Colon (tissue), 2 donors: ENCODE results near the gene ST6GALNAC4.

ENCODE experiments used
- FAIRE-seq: peaks from 2 replicates; lab custom pipeline; 2012; peaks lifted over from hg19 to GRCh38; lab: Jason Lieb, UNC
- donor health status: control.
- donor health status: control.

Gene ST6GALNAC4

DNA sequence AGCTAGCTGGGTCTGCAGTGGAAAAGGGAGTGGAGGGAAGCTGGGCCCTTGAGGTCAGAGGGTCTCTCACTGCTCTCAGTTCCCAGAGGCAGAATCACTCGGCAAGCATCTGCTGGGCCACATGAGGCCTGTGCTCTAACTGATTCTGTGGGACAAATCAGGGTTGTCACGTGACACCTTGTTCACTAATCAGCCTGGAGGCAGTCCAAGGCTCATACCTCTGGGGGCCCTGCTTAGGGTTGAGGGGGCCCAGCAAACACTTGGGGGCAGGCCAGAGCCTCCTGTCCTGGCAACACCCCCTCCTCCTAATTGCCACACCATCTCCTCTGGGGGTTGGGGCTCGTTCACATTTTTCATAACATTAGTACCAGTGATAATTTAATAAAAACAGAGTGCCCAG is 29.9 kb upstream of the ST6GALNAC4 start:
- FAIRE-seq = no peak

DNA sequence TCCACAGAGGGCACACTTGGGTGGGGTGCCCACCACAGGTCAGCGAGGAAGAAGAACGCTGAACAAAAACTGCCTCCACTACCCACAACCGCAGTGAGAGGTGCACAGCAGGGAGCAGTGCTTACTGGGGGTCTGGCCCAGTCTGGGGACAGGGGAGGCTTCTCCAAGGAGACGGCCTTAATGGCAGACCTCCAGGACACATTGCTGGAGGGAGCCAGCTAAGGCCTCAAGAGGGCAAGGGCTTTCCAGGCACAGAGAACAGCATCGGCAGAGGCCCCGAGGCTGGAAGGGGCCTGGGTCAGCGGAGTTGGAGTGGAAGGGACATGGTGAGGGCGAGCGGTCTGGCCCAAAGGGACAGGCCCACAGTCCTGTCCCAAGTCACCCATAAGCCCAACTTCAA is 29.1 kb upstream of the ST6GALNAC4 start:
- no peak for FAIRE-seq

DNA sequence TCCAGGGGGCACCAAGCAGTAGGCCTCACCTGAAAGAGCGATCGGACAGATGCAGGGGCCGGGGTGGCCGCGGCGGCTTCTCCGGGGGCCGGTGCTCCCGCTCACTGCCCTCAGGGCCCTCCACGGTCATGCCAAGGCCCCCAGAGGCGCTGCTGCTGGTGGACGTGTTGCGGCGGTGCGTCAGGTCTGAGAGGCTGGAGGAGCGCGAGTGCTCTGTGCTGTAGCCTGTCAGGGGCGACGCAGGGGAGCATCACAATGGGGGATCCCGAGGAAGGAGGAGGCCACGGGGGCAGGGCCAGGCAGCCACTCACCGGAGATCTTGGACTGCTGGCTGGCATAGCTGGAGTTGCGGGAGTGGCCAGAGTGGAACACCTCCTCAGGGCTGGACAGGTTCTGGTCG is 28.5 kb upstream of the ST6GALNAC4 start:
- no peak for FAIRE-seq

DNA sequence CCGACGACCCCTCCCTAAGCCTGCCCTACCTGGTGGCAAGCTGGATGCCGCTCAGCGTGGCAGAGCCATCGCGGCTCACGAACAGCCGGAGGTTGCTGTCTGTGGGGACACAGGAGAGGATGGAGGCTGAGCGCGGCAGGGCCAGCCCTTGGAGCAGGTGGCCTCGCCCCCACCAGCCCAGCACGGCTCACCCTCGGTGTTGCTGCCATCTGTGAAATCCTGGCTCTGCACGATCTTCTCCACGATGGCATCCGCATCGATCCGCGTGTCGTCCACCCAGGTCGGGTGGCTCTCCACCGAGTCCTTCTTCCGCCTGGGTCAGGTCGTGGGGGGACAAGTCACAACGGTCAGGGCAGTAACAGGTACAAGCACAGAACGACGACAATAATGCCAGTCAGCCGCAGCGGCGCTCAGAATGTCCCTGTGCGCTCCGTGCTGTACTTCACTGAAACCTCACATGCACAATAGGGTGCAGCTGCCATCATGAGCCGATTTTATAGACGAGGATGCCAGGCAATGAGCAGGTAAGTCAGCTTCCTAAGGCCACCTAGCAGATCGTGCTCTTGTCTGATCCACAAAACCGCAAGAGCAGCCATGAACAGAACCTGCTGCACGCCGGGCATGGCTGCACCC is 27.9 kb upstream of the ST6GALNAC4 start:
- no peak for FAIRE-seq

DNA sequence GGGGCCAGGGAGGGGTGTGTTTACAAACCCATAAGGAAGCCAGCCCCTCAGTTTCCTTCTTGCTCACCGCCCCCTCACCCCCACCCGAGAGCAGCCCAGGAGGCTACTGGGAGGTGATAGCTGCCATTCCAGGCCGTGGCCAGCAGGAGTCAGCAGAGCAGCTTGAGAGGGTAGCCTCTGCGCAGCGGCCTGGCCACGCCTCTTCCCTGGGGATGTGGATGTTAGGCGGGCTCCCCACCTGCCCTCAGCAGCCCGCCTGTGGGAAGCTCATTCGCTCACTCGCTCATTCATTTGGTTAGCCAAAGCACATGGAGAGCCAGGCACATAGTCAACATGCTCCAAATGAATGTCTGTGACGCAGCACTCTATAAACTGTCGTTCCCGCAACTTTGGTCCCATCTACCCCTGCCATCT is 26.9 kb upstream of the ST6GALNAC4 start:
- no peak for FAIRE-seq

DNA sequence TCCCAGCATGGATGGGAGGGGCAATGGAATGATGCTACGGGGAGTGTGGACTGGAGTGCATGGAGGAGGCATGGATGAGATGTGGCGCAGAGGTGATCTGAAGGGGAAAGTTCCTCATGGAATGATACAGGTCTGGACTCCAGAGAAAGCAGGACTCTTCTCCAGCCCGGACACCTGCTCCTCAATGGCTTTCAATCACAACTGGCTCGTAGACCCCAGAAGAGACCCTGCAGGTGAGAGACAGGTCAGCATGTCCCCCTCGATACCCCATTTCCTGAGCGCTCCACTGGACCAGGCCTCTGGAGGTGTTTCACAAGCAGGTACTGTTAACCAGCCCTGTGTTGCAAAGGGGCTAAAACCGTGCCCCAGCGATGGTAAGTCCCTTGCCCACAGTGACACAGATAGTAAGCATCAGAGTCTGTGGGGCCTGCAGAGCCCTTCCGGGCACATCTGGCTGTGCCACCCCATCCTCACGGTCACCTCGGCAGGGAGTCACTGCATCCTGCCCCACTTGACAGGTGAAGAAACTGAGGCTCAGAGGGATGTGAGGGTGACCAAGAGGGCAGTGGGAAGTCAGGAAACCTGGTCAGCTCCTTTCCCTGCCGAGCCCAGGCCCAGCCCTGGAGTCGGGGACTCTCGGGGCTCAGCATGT is 26.3 kb upstream of the ST6GALNAC4 start:
- no peak for FAIRE-seq

DNA sequence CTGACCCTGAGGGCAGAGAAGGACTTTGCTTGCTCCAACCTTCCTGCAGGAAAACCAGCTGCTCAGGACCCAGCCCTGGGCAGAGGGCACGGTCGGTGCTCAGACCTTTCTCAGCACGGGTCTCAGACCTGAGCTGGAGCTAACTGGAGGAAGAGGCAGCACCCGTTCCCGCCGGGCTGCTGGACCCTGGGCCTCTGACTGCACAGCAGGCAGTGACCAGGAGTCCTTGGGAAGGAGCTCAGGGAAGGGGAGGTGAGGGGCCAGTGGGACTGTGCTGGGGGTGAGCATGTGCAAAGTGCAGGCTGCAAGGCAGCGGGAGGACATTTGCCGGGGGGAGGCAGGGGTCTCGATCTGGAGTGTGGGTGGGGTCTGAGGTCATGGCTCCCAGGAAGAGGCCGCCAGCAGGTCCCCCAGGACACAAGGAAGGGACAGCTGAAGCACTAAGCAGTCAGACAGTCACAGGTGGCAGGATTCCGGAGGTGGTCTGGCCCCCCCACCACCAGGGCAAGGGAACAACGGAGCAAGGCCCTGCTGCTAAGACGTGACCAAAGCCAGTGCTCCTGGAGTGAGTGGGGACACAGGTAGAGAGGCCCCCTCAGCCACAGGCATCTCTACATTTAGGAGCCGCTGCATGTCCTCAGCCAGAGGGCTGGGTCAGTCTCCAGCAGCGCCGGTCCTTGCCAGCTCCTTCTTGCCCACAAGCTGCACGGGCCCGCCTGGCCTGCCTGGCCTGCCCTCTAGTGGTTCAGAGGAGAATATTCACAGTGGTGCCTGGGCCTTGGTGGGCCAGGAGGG is 25.6 kb upstream of the ST6GALNAC4 start:
- FAIRE-seq = no peak

DNA sequence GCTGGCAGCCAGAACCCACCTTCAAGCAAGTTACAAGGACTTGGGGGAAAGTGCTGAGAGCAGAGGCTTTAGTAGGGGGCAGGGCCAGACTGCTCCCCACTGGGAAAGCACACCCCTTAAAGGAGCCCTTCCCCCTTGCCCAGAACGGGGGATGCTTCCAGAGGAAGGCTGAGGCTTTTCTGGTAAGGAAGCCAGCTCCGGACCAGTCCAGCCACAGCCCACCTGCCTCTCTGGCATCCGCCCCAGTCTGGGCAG is 25.0 kb upstream of the ST6GALNAC4 start:
- no peak for FAIRE-seq

DNA sequence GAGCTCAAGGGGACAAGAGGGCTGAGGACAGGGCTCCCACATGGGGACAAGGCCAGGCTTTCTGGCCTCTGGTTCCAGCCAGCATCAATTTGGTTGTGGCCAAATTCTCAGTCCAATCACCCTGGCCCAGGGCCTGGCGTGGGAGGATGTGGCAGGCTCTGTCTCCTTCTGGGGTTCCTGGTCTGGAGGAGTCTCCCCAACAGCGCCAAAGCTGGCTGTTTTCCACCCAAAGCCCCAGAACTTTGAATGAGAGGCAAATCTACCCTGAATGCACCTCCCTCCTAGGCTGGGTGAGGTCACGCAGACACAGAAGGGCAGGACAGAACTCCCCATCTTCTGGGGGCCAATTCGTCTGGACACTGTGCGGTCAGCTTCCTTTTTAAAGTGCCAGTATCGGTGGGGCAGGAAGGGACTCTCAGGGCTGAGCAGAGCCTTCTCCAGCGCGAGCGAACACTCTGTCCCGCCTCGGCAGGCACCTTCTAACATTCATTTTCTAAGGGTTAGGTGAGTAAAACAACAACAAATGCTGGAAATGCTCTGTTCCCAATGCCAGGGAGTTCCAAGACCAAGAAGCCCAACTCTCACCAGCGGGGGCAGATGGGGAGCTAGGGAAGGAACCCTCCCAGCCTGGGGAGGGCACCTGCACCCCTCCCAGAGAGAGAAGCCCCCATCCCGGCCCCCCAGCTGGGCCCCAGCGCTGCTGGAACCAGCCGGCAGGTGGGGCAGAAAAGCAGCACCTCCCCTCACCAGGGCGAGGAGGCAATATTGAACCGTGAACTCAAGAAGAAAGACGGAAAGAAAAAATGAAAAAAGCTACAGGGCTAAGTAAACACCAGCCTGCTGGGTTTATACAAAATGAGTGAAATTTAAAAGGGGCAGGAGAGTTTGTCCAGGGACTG is 24.5 kb upstream of the ST6GALNAC4 start:
- no peak for FAIRE-seq

DNA sequence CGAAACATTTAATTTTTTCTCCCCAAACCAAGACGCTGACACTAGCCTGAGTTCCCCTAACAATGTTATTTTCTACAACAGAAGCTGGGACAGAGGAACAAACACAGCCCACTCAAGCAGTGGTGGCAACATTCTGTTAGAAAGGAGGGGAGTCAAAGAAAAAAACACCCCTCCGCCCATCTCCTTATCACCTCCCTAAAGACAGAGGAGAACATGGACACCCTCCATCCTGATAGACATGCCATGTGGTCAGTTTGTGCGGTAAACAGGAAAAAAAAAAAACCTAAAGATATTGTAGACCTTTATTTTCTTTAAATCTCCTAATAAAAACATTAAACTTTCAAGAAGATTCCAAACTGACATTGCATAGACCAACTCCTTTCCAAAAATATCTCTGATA is 23.8 kb upstream of the ST6GALNAC4 start:
- no peak for FAIRE-seq

DNA sequence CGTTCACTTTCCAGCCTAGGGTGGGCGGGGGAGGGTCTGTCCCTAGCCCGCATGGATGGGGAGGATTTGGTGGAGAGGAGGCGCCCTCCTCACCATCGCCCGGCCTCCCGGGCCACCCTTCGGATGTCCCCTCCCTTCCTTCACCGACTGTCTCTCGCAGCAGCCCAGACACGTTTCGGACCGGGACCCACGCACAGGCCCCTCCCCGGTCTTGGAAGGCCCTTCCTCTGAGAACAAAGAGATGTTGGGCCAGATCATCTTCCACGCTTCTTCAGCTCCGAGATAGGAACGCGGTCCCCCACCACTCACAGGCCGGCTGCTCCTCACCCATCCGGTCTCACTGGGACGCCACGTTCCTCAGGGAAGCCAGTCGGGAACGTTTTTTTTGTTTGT is 21.5 kb upstream of the ST6GALNAC4 start:
- no peak for FAIRE-seq

DNA sequence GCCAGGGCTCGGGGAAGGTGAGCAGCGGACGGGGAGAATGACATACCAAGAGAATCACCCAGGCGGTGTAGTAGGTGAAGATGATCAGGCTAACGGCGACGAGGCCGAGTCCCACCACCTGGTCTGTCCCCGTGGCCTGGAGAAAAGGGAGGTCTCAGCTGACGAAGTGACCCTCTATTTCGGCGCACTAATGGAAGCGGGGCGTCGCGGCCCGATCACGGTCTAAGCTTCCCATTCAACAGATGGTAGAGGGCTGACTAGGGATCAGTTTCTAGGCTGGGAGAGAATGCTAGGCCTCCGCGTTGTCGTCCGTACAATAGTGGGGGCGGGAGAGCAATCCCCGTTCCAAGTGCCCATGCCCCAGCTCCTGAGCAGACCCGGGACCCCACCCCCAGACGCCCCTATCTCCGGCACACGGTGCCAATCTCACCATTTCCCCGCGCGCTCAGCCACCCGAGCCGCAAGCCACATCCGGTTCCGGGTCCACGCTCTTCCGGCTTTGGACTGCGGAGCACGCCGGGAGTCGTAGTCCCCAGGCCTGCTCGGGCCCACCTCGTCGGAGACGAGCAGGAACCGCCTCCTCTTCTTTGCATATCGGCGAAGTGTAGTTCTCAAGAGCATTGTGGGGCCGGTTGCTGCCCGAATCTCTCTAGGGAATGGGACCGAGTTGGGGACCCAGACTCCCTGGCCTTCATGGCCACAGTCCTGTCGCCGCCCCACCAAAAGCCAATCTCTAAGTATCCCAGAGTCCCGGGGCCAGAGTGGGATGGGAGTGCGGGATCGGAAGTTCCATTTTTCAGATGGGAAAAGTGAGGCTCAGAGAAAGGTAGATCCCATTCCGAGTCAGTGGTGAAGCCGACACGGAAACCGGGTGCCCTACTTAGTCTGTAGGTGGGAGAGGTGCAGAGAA is 20.8 kb upstream of the ST6GALNAC4 start, which contains the start of gene DPM2:
Gene DPM2 (minus strand): TSS at position 467 of the 910 bp plus-strand sequence. CDS start 34 bp downstream, at position 433.
- no peak for FAIRE-seq

DNA sequence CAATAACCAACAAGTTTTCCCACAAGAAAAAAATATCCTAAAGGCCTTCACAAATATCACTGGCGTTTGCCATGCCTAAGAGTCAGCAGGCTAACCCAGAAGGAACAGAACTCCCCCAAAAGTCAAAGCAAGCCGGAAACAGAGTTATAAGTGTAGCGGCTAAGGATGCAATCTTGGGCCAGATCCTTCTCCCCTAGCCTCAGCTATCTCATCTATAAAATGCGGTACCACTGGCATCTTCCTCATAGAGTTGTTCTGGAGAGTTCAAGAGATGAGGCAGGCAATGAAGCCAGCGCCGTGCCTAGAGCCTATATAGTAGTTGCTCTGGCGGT is 20.2 kb upstream of the ST6GALNAC4 start:
- FAIRE-seq = no peak

DNA sequence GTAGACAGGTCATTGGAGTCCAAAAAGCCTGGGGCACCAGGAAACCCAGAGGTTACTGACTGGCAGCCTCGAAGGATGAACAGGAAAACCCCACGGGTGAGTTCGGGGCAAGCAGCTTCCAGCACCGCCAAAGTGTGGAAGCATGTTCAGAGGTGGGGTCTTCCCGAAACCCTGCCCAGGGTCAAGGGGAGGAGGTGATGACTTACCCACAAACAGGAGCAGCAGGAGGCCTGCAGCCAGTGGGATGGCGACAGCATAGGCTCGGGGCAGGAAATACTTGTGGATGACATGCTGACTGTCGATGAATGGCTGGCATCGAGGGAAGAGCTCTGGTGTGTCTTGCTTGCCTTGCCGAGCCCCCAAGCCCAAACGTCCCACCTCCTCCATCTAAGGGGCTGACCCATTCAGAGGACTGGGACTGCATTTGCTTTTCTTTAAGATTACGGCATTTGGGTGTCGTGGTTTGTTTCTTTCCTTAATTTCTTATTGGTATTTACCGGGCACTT is 19.6 kb upstream of the ST6GALNAC4 start:
- no peak for FAIRE-seq

DNA sequence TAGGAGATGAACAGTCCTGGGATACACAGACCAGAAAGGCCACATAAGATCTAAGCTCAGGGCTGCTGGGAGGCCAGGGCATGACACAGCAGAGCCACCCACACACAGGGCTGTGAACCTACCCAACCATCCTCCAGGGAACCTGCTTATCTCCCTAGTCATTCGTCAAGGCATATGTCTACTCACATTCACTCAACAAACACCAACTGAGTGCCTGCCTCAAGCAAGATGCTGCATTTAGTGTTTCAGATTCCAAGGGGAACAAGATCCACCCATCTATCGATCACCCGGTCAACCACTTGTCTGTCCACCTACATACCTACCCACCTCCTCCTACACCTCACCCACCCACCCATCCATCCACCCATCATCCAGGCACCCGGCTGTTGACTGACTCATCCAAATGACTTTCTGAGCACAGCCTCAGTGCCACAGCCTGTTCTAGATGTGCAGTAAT is 19.0 kb upstream of the ST6GALNAC4 start:
- no peak for FAIRE-seq

DNA sequence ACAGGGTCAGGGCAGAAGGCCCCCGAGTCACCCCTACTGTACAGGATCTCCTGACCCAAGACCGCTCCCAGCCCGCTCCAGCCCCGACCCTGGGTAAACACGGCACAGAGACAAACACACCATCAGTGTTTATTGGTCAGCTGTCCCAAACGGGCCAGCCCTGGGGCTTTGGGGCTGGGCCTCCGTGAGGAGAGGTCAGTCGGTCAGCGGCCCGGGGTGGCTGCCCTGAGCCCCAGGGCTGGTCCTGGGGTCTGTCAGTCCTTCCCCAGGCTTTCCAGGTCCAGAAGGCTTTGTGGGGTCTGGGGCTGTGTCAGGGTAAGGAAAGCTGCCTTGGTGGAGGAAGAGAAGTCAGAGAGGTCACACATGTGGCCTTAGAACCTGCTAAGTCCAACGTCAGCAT is 18.1 kb upstream of the ST6GALNAC4 start:
- no peak for FAIRE-seq

DNA sequence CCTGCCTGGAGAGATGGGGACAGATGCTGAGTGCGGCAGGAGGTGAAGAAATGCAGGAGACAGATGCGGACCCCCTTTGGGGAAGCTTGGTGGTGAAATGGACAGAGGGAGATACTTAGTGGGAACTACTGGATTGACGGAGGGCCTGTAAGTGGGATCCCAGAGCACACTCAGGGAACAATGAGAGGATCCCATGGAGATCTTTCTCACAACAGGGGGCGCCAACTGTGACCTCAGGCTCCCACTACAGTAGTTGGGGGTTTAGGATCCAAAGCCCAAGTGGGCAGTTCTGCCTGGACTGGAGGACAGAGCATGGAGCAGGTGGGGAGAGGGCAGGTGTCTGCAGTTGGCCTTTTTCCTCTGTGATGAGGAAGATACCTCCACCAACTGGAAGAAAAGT is 17.4 kb upstream of the ST6GALNAC4 start:
- no peak for FAIRE-seq

DNA sequence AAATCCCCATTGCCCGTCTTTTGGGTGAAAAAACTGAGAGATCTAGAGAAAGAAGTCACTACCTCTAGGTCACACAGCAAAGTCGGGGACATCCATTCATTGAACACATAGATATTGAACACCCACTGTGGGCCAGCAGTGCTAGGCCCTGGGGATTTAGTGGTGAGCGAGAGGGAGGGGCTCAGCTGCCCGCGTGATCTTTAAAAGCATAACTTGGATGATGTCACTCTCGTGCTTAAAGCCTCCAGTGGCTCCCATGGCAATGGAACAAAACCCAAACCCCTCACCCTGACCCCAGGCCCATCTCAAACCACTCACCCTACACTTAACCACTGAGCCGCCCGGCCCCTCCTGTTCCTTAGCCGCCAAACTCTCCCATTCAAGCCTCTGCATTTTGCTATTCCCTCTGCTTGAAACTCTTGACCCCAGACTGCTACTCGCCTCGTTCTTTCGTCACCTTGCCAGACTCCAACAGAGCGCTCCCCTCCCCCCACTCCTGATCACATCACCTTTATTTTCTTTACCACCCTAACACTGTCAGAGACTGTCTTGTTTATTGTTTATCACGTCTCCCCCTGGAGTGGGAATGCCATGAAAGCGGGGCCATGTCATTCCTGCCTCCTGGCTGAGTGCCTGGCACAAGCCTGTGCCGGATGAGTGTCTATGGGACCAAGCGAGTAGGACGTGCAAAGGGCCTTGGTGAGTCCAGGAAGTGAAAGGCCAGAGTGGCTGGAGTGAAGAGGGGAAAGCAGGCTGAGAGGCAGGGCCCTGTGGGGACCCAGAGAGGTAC is 14.4 kb upstream of the ST6GALNAC4 start:
- no peak for FAIRE-seq

DNA sequence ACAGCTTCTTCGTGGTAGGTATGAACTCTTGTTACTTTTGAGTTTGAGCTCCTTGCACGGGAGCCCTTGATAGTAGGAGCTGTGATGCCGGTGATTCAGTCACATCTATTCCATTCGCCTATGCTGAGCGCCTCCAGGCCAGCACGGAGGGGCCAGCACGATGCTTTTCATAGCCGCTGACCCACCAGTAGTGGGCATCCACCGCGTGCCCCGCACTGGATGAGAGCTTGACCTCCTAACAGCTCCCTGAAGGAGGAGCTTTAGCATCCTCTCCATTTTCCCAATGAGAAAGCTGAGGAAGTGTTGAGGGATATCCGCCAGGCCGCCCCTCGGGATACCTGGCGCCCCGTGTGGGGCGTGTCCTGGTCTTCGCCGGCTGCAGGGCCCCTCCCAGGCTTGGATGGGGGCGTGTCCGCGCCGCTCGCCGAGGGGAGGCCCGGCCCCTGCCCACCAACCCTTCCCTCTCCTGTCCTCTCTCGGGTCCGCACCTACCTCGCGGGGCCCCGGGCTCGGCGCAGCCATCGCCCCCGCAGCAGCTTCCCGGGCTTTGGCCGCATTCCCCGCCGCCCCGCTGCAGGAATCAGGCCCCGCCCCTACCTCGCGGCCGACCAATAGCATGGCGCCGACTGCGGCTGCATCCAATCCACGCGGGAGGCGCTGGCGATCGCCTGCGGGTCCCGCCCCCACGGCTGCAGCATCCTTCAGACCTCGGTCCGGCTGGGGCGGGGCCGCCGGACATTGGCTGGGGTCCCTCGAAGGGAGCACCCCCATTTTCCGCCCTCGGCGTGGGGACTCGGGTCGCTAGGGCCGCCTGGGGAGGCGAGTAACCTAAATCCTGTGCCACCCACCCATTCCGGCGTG is 13.6 kb upstream of the ST6GALNAC4 start, which contains the start of gene PIP5KL1:
Gene PIP5KL1 (minus strand): TSS at position 547 of the 861 bp plus-strand sequence. CDS start 25 bp downstream, at position 522.
- no peak for FAIRE-seq
